Gastrocnemius medialis (tissue), 4 donors: ENCODE data around the gene SLC30A4.

Experiments
- POLR2A ChIP-seq, 2 donors: fragments of 450-650 bp; IDR thresholded peaks; one replicate each; pipeline ENCODE4 v1.6.1; 2017; ENCODE audit warnings: antibody characterized with exemption in 2 of 2, mild to moderate bottlenecking in 2 of 2, moderate library complexity in 2 of 2
- TF ChIP-seq, protein P1 (sequence below), 5 experiments: fragments of 450-650 bp in 3 of 5; fragments of 200-600 bp in 2 of 5; sonication (generic) in 2 of 5; IDR thresholded peaks in 4 of 5; conservative IDR thresholded peaks in 1 of 5; 1 replicate in 4 of 5; 2 replicates in 1 of 5; pipeline ENCODE4 v1.5.1; 2016 to 2019; ENCODE audit warnings: antibody characterized with exemption in 5 of 5, mild to moderate bottlenecking in 3 of 5, moderate library complexity in 3 of 5

DNA sequence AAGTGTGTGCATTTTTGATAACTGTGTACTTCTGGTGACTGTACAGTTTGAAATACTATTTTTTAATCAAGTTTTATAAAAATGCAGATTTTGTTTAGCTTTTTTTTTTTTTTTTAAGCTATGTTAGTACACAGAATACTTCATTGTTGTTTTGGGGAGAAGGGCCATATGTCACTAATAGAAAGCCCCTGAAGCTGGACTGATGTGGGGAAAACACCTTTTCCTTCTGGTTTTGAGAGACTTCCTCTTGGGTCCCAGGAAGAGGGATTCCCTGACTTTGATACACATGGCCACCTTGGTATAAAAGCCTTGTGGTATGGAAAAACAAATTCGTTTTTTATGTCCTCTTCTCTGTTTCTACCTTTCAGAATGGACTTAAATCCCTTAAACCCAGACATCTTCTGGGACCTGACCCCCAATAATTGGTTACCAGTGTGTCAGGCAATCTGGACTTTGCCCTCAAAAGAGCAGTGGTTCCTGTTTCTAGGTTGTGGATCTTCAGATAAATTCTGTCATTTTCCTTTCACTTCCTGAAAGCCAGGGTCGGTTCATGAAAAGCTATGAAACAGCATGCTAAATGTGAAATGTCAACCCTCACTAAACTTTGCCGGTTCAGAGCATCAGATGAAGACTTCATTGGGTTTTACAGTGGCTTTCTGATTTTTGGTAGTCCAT, 33.5 kb upstream of the SLC30A4 start:
- TF ChIP-seq, protein P1, sequence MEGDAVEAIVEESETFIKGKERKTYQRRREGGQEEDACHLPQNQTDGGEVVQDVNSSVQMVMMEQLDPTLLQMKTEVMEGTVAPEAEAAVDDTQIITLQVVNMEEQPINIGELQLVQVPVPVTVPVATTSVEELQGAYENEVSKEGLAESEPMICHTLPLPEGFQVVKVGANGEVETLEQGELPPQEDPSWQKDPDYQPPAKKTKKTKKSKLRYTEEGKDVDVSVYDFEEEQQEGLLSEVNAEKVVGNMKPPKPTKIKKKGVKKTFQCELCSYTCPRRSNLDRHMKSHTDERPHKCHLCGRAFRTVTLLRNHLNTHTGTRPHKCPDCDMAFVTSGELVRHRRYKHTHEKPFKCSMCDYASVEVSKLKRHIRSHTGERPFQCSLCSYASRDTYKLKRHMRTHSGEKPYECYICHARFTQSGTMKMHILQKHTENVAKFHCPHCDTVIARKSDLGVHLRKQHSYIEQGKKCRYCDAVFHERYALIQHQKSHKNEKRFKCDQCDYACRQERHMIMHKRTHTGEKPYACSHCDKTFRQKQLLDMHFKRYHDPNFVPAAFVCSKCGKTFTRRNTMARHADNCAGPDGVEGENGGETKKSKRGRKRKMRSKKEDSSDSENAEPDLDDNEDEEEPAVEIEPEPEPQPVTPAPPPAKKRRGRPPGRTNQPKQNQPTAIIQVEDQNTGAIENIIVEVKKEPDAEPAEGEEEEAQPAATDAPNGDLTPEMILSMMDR (IDR thresholded peaks at IDR 0.05 in 4 of 5, conservative IDR thresholded peaks at IDR 0.05 in 1 of 5) = no peak
- TF ChIP-seq POLR2A (IDR thresholded peaks at IDR 0.05) = no peak
